Ascending aorta (tissue), 2 donors: ENCODE measurements around the gene KRT72. TPM values are rescaled to one million over a fixed set of nuclear protein-coding genes. Genes with fewer than 3 reads are reported as not detected.
A peak's percentile ranks its signal among the peaks of the same experiment; 100 is the strongest.

Experiments
- DNase-seq, 2 donors: peaks; one replicate each; pipeline ENCODE4 v3.0.0-alpha.2; 2019; ENCODE audit warnings: low spot score in 2 of 2
- H3K27ac ChIP-seq, 2 donors: fragments of 200-600 bp; sonication (generic); one replicate each; pipeline ENCODE4 v1.5.1; 2016 to 2017; ENCODE audit warnings: mild to moderate bottlenecking in 1 of 2
- H3K27me3 ChIP-seq: fragments of 200-600 bp; sonication (generic); one replicate; pipeline ENCODE4 v1.5.1; 2017
- H3K36me3 ChIP-seq, 2 donors: fragments of 200-600 bp; sonication (generic); one replicate each; pipeline ENCODE4 v1.5.1; 2016
- H3K4me1 ChIP-seq, 2 donors: fragments of 200-600 bp; sonication (generic); one replicate each; pipeline ENCODE4 v1.5.1; 2016 to 2017; ENCODE audit warnings: mild to moderate bottlenecking in 1 of 2
- H3K4me3 ChIP-seq, 2 donors: fragments of 200-600 bp; sonication (generic); one replicate each; pipeline ENCODE4 v1.5.1; 2016 to 2017; ENCODE audit warnings: mild to moderate bottlenecking in 1 of 2
- H3K9me3 ChIP-seq, 2 donors: fragments of 200-600 bp; sonication (generic); one replicate each; pipeline ENCODE4 v1.5.1; 2016
- intact Hi-C: fragments of 100-400 bp; cut with DNase I; formaldehyde crosslinking; loops from one replicate; pipeline ENCODE4 v1.15.1; 2023
- total RNA-seq: library from RNA; depleted of rRNA; stranded (reverse); fragments of >200 nt; gene quantifications from one replicate; pipeline ENCODE4 v1.1.0, GENCODE V29; 2016
- TF ChIP-seq, protein P1 (sequence below), 3 experiments: fragments of 200-600 bp in 2 of 3; fragments of 450-650 bp in 1 of 3; sonication (generic) in 2 of 3; IDR thresholded peaks; one replicate each; pipeline ENCODE4 v1.5.1; 2016 to 2019; ENCODE audit warnings: antibody characterized with exemption in 3 of 3, mild to moderate bottlenecking in 1 of 3, moderate library complexity in 1 of 3

KRT72 gene
- total RNA-seq, 1 donor from 2014 or later, result not detected

- Histone ChIP-seq H3K4me3 (no peak overlapping the region), H3K9me3 (no peaks in the 10 kb centered on the region), H3K4me1 (no peaks in the 10 kb centered on the region), H3K36me3 (no peaks in the 10 kb centered on the region), H3K27me3 (no peaks in the 10 kb centered on the region), H3K27ac (no peak overlapping the region)
- TF ChIP-seq, protein P1, sequence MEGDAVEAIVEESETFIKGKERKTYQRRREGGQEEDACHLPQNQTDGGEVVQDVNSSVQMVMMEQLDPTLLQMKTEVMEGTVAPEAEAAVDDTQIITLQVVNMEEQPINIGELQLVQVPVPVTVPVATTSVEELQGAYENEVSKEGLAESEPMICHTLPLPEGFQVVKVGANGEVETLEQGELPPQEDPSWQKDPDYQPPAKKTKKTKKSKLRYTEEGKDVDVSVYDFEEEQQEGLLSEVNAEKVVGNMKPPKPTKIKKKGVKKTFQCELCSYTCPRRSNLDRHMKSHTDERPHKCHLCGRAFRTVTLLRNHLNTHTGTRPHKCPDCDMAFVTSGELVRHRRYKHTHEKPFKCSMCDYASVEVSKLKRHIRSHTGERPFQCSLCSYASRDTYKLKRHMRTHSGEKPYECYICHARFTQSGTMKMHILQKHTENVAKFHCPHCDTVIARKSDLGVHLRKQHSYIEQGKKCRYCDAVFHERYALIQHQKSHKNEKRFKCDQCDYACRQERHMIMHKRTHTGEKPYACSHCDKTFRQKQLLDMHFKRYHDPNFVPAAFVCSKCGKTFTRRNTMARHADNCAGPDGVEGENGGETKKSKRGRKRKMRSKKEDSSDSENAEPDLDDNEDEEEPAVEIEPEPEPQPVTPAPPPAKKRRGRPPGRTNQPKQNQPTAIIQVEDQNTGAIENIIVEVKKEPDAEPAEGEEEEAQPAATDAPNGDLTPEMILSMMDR (IDR thresholded peaks at IDR 0.05), result no peak
- DNase-seq, result no peak
- intact Hi-C loops, result no loop called here
Observed at GRCh38 chr12:52587563-52587962, 13.7 kb downstream of the KRT72 start.

DNA sequence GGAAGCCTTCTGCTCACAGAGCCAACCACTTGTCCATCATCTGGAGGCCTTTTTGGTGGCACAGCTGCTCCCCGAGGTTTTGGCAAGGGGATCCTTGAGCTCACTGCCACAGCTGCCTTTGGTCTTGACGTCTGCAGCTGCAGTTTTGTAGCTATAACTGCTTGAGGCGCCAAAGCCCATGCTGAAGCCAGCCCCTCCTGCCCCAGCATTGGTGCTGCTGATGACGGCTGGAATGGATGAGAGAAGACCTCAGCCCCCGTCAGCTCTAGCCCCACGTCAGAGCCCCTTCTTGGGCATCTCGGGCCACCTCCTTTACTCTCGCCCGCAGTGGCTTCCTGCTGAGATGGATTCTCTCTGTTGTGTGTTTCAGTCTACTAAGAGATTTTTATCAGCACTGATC lies 15.3 kb downstream of the KRT72 start:
- TF ChIP-seq, protein P1 (IDR thresholded peaks at IDR 0.05), result no peak
- no peak overlapping the region for H3K4me3 ChIP-seq
- intact Hi-C loops, result no loop called here
- H3K27ac ChIP-seq, result no peak overlapping the region
- no peak for DNase-seq
- H3K36me3 ChIP-seq, result no peaks in the 10 kb centered on the region
- H3K27me3 ChIP-seq, result no peaks in the 10 kb centered on the region
- no peaks in the 10 kb centered on the region for H3K9me3 ChIP-seq
- H3K4me1 ChIP-seq, result no peaks in the 10 kb centered on the region

DNA sequence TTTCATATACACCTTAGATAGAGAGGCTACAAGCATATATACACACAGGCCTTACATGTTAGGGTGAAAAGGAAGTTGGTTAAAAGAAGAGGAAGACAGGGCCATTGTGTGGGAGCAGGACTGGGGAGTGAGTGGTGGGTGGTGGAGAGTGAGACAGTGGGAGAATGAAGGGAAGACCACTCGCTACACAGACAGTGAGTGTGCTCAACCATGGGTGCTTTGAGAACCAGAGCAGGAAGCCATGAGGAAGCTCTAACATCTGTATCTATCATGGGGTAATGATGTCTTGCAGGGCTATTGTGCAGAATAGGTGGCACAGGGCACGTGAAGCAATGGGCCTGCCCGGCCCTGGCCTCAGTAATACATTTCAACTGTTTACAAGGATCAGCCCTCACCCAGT lies 16.2 kb downstream of the KRT72 start:
- no peaks in the 10 kb centered on the region for H3K9me3 ChIP-seq
- no peak overlapping the region for H3K27ac ChIP-seq
- H3K27me3 ChIP-seq, result no peaks in the 10 kb centered on the region
- TF ChIP-seq, protein P1 (IDR thresholded peaks at IDR 0.05), result no peak
- no peak for DNase-seq
- no peak overlapping the region for H3K4me3 ChIP-seq
- intact Hi-C loops, result no loop called here
- H3K36me3 ChIP-seq, result no peaks in the 10 kb centered on the region
- H3K4me1 ChIP-seq, result no peaks in the 10 kb centered on the region

DNA sequence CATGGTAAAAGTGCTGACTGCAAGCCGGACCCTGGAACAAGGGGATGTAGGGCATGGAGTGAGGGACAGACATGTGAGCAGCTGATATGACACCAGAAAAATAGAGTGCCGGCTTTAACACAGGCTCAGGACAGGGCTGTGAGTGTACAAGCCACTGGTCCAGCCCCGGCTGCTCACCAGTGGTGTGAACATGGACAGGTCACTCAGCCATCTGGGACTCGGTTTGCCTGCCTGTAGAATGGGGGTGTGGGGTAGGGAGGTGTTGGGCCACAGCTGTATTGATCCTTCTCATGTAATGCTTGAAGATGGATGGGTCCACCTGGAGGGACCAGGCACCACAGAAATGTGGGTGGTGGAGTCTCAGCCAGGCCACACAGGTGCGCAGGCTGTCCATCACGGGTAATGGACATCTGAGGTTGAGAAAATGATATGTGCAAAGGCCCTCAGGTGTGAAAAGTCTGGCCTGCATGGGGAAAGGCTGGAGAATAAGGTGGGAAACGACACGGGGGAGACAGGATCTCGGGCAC lies 17.0 kb downstream of the KRT72 start:
- no peak overlapping the region for H3K27ac ChIP-seq

DNA sequence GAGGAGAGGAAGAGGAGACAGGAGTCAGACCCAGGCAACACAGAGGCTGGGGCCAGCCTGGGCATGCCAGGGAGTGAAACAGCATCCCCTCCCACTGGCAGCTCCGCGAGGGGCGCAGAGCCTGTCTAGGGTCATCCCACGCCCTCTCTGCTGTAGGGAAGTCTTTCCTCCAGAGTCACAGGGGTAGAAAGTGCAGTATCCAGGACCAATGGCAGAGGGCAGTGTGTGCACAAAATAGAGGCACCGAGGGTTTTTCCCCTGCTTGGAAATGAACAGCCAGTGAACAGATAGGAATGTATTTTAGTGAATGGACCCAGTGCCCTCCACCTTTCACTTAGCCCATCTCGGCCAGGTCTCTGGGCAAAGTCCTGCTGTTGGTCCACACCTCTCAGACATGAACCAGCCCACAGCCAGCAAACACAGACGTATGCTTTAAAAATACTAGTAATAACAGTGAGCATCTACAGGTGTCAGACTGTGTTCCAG lies 18.2 kb downstream of the KRT72 start:
- H3K27ac ChIP-seq, result no peak overlapping the region
- intact Hi-C loops, result loop anchor here (2.0 kb wide), 1 partner anchor 298 kb away; no protein-coding TSS in a partner anchor
- H3K4me1 ChIP-seq, result no peaks in the 10 kb centered on the region
- no peaks in the 10 kb centered on the region for H3K36me3 ChIP-seq
- no peaks in the 10 kb centered on the region for H3K27me3 ChIP-seq
- H3K4me3 ChIP-seq, result no peak overlapping the region
- no peak for DNase-seq
- H3K9me3 ChIP-seq, result no peaks in the 10 kb centered on the region
- TF ChIP-seq, protein P1 (IDR thresholded peaks at IDR 0.05), result peak; percentile 25 to 50 (median 48)

More for the DNA sequence above, 17.0 kb downstream of the KRT72 start:
- no peak for DNase-seq
- TF ChIP-seq, protein P1 (IDR thresholded peaks at IDR 0.05), result no peak
- no peaks in the 10 kb centered on the region for H3K36me3 ChIP-seq
- H3K4me3 ChIP-seq, result no peak overlapping the region
- no peaks in the 10 kb centered on the region for H3K27me3 ChIP-seq
- intact Hi-C loops, result no loop called here
- no peaks in the 10 kb centered on the region for H3K9me3 ChIP-seq
- no peaks in the 10 kb centered on the region for H3K4me1 ChIP-seq
